Measurements from ENCODE around the gene CACFD1. TPM values are rescaled to one million over a fixed set of nuclear protein-coding genes. Genes with fewer than 3 reads are reported as not detected.

The CACFD1 gene
- total and polyA plus RNA-seq, 2 of the 13 experiments (the other 11 are each of a cell fraction or from before 2014, with no cell fraction given): 13.8 to 14.6 TPM

DNA sequence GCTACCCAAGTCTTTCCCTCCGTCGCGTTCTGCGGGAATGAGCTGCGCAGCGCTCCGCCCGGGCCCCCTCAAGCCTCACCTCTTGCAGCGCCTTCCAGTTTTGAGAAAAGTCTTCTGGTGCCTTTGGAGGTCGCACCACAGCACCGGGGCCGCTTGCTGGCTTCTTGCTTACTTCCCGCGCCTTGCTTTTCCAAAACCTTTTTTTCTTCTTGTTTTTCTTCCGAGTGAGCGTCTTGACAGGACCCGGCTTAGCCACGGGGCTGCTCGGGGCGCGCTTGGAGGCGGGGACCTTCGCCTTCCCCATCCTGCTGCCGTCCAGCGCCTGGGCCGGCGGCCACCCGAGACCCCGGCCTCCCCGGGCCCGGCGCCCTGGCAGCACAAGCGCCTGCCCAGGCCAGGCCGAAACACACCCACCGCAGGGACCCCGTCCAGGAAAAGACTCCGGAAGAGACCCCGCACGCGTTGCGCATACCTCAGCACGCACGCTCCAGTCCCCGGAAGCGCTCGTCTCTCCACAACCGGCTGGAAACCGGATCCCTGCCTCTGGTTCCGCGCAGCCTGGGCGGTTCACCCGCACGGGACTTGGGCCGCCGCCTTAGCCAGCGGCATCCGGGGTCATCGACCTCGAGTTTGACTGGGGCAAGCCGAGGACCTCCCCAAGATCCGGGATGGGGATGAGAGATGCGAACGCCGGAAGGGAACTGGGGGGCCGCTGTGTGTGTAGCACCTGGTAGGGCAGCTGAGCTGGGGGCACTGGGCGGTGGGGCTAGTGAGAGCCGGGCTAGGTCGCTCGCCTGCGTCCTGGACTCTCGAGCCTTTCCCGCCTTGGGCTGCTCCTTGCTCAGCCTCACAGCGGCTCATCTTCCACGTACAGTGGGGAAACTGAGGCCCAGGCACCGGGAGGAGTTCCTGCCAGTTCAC lies 42.0 kb upstream of the CACFD1 start, which contains the start of gene REXO4 (continued):
- 0 out of 2 replicates have a peak, but pooled peaks have one; percentile 47 for TF ChIP-seq MIXL1 (CRISPR knock-in tag; IDR thresholded peaks at IDR 0.05)
- TF ChIP-seq SIN3B (IDR thresholded peaks at IDR 0.05; ENCODE audit: low read length): peak; percentile 77; the same call in 1 of the 2 replicates
- TF ChIP-seq ZNF34 (CRISPR knock-in tag; IDR thresholded peaks at IDR 0.05; ENCODE audit: borderline replicate concordance): peak; percentile 89; the same call in 1 of the 2 replicates
- TF ChIP-seq ZNF232 (CRISPR knock-in tag; IDR thresholded peaks at IDR 0.05; ENCODE audit: borderline replicate concordance): peak; percentile 42; the same call in 1 of the 2 replicates
- TF ChIP-seq ZFAT (CRISPR knock-in tag; conservative IDR thresholded peaks at IDR 0.05): no peak
- TF ChIP-seq, protein P1, sequence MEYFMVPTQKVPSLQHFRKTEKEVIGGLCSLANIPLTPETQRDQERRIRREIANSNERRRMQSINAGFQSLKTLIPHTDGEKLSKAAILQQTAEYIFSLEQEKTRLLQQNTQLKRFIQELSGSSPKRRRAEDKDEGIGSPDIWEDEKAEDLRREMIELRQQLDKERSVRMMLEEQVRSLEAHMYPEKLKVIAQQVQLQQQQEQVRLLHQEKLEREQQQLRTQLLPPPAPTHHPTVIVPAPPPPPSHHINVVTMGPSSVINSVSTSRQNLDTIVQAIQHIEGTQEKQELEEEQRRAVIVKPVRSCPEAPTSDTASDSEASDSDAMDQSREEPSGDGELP (IDR thresholded peaks at IDR 0.05; ENCODE audit: borderline replicate concordance, low read depth): peak; percentile 86
- TF ChIP-seq TBL1XR1 (IDR thresholded peaks at IDR 0.05; ENCODE audit: borderline replicate concordance, low read length, partially characterized antibody): peak; percentile 28
- TF ChIP-seq, protein P2, sequence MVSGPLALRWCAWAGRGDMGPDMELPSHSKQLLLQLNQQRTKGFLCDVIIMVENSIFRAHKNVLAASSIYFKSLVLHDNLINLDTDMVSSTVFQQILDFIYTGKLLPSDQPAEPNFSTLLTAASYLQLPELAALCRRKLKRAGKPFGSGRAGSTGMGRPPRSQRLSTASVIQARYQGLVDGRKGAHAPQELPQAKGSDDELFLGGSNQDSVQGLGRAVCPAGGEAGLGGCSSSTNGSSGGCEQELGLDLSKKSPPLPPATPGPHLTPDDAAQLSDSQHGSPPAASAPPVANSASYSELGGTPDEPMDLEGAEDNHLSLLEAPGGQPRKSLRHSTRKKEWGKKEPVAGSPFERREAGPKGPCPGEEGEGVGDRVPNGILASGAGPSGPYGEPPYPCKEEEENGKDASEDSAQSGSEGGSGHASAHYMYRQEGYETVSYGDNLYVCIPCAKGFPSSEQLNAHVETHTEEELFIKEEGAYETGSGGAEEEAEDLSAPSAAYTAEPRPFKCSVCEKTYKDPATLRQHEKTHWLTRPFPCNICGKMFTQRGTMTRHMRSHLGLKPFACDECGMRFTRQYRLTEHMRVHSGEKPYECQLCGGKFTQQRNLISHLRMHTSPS (CRISPR knock-in tag; IDR thresholded peaks at IDR 0.05; ENCODE audit: low read depth): peak; percentile 37; the same call in 1 of the 2 replicates
- peak; percentile 86; the same call in 1 of the 2 replicates for TF ChIP-seq ZNF761 (CRISPR knock-in tag; conservative IDR thresholded peaks at IDR 0.05)
- peak; percentile 33; the same call in 1 of the 2 replicates for TF ChIP-seq IRX3 (CRISPR knock-in tag; IDR thresholded peaks at IDR 0.05; ENCODE audit: borderline replicate concordance, low read depth)
- TF ChIP-seq KMT2B (CRISPR knock-in tag; IDR thresholded peaks at IDR 0.05): peak; percentile 81
- TF ChIP-seq, protein P3, sequence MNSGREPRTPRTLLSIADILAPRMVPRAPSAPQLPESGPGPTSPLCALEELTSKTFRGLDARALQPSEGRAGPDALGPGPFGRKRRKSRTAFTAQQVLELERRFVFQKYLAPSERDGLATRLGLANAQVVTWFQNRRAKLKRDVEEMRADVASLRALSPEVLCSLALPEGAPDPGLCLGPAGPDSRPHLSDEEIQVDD (CRISPR knock-in tag; IDR thresholded peaks at IDR 0.05; ENCODE audit: borderline replicate concordance): 0 out of 2 replicates have a peak, but pooled peaks have one; percentile 15
- TF ChIP-seq BRD4 (CRISPR knock-in tag; IDR thresholded peaks at IDR 0.05): peak; percentile 52; the same call in 1 of the 2 replicates
- TF ChIP-seq ZNF12 (CRISPR knock-in tag; IDR thresholded peaks at IDR 0.05): no peak
- TF ChIP-seq ZNF557 (CRISPR knock-in tag; IDR thresholded peaks at IDR 0.05): no peak
- TF ChIP-seq, protein P4, sequence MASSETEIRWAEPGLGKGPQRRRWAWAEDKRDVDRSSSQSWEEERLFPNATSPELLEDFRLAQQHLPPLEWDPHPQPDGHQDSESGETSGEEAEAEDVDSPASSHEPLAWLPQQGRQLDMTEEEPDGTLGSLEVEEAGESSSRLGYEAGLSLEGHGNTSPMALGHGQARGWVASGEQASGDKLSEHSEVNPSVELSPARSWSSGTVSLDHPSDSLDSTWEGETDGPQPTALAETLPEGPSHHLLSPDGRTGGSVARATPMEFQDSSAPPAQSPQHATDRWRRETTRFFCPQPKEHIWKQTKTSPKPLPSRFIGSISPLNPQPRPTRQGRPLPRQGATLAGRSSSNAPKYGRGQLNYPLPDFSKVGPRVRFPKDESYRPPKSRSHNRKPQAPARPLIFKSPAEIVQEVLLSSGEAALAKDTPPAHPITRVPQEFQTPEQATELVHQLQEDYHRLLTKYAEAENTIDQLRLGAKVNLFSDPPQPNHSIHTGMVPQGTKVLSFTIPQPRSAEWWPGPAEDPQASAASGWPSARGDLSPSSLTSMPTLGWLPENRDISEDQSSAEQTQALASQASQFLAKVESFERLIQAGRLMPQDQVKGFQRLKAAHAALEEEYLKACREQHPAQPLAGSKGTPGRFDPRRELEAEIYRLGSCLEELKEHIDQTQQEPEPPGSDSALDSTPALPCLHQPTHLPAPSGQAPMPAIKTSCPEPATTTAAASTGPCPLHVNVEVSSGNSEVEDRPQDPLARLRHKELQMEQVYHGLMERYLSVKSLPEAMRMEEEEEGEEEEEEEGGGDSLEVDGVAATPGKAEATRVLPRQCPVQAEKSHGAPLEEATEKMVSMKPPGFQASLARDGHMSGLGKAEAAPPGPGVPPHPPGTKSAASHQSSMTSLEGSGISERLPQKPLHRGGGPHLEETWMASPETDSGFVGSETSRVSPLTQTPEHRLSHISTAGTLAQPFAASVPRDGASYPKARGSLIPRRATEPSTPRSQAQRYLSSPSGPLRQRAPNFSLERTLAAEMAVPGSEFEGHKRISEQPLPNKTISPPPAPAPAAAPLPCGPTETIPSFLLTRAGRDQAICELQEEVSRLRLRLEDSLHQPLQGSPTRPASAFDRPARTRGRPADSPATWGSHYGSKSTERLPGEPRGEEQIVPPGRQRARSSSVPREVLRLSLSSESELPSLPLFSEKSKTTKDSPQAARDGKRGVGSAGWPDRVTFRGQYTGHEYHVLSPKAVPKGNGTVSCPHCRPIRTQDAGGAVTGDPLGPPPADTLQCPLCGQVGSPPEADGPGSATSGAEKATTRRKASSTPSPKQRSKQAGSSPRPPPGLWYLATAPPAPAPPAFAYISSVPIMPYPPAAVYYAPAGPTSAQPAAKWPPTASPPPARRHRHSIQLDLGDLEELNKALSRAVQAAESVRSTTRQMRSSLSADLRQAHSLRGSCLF (CRISPR knock-in tag; IDR thresholded peaks at IDR 0.05; ENCODE audit: borderline replicate concordance): no peak
- TF ChIP-seq FOXA3 (CRISPR knock-in tag; IDR thresholded peaks at IDR 0.05): peak; percentile 68; the same call in 1 of the 2 replicates
- peak; percentile 83; the same call in 1 of the 2 replicates for TF ChIP-seq DMAP1 (CRISPR knock-in tag; IDR thresholded peaks at IDR 0.05)

All from HepG2 (cell line).